Right lobe of liver (tissue), 6 donors: Measurements from ENCODE around the gene PUM2. TPM values are rescaled to one million over a fixed set of nuclear protein-coding genes. Genes with fewer than 3 reads are reported as not detected.

ENCODE experiments used
- ATAC-seq, 4 donors: fragments of 200-7000 bp; cut with Tn5 transposase; one replicate each; pipeline ENCODE4 v1.9.1; 2020; ENCODE audit warnings: mild to moderate bottlenecking in 4 of 4, moderate library complexity in 4 of 4
- DNase-seq, 3 donors: peaks; one replicate each; pipeline ENCODE4 v3.0.0-alpha.2; 2020
- H3K27ac ChIP-seq, 3 donors: fragments of 200-600 bp; one replicate each; pipeline ENCODE4 v1.8.0; 2022
- H3K27me3 ChIP-seq, 2 donors: fragments of 200-600 bp; one replicate each; pipeline ENCODE4 v1.8.0; 2022
- H3K36me3 ChIP-seq, 4 donors: fragments of 200-600 bp; sonication (generic) in 1 of 4; one replicate each; pipeline versions ENCODE4 v1.5.1 to v1.8.0; 2017 to 2022; ENCODE audit warnings: control low read depth in 1 of 4
- H3K4me1 ChIP-seq, 4 donors: fragments of 200-600 bp; sonication (generic) in 1 of 4; one replicate each; pipeline versions ENCODE4 v1.5.1 to v1.8.0; 2017 to 2022; ENCODE audit warnings: control low read depth in 1 of 4
- H3K4me3 ChIP-seq, 3 donors: fragments of 200-600 bp; one replicate each; pipeline ENCODE4 v1.8.0; 2022
- H3K9me3 ChIP-seq, 4 donors: fragments of 200-600 bp; sonication (generic) in 1 of 4; one replicate each; pipeline versions ENCODE4 v1.5.1 to v1.8.0; 2017 to 2022; ENCODE audit warnings: control low read depth in 1 of 4
- CTCF ChIP-seq, 4 donors: fragments of 200-600 bp in 3 of 4; fragments of 450-650 bp in 1 of 4; IDR thresholded peaks; one replicate each; pipeline versions ENCODE4 v1.5.1 to v1.8.0; 2016 to 2022; ENCODE audit warnings: antibody characterized with exemption in 4 of 4, mild to moderate bottlenecking in 2 of 4
- POLR2A ChIP-seq: fragments of 450-650 bp; IDR thresholded peaks from one replicate; pipeline ENCODE4 v1.6.1; 2017; ENCODE audit warnings: antibody characterized with exemption, mild to moderate bottlenecking
- WGBS: methylation state at CpG from one replicate; pipeline ENCODE4 v1.1.6; 2018; ENCODE audit warnings: low coverage, low lambda C conversion rate; ENCODE audit not compliant: insufficient coverage; ENCODE audit errors: missing lambda C conversion rate; 5-methylcytosine and 5-hydroxymethylcytosine counted together
- intact Hi-C, 2 donors: fragments of 100-400 bp; cut with DNase I; formaldehyde crosslinking; loops; one replicate each; pipeline versions ENCODE4 v1.11.2 to v1.14.1; 2022
- total RNA-seq, 6 experiments: library from RNA; depleted of rRNA in 2 of 6; stranded (reverse); fragments of >200 nt in 2 of 6; fragmentation: NEBNext Ultra II Directional in 3 of 6; extraction: Animal tissue kit (Norgen Biotek cat#: 25700) in 3 of 6; gene quantifications; one replicate each; pipeline versions ENCODE4 v1.1.0 to v1.2.4, GENCODE V29; 2016 to 2023
- donor health status: DM: no; HTN: yes; CAD: no.
- donor health status: DM: no; HTN: no; CAD: no.
- donor health status: DM: no; HTN: no; CAD: no.
- donor health status: DM: no; HTN: yes; CAD: no.
- donor health status: DM: no; HTN: yes; CAD: no.

PUM2 gene
- total RNA-seq, 6 experiments from 2014 or later, result 31.3 to 62.2 (median 51.5) TPM

- Histone ChIP-seq H3K9me3 (no peaks in the 10 kb centered on the region), H3K36me3 (peaks cover 0 to 41% (median 15%) of the 10 kb centered on the region in 4 donors), H3K4me3 (no peak overlapping the region), H3K27ac (no peak overlapping the region), H3K27me3 (no peaks in the 10 kb centered on the region), H3K4me1 (peaks cover 0 to under 1% (median 0%) of the 10 kb centered on the region in 4 donors)
- TF ChIP-seq CTCF (IDR thresholded peaks at IDR 0.05) (no peak), POLR2A (no peak)
- 96% methylated on average over 3 of the region's 3 CpGs for WGBS
- DNase-seq (no peak), ATAC-seq (no peak)
- intact Hi-C loops, result loop anchor here in 1 of 2 donors (10.0 kb wide), 1 partner anchor 83 kb away; no protein-coding TSS in a partner anchor
Measured at GRCh38 chr2:20317690-20318089, 33.0 kb downstream of the PUM2 start.

GRCh38 chr2:20317197-20317596 lies 33.4 kb downstream of the PUM2 start:
- intact Hi-C loops, result loop anchor here in 1 of 2 donors (10.0 kb wide), 1 partner anchor 82 kb away; no protein-coding TSS in a partner anchor
- no peak overlapping the region for H3K27ac ChIP-seq
- 64% methylated on average over 1 of the region's 1 CpG for WGBS
- no peak for ATAC-seq
- no peaks in the 10 kb centered on the region for H3K27me3 ChIP-seq
- H3K9me3 ChIP-seq, result no peaks in the 10 kb centered on the region
- peaks cover 0 to 37% (median 13%) of the 10 kb centered on the region in 4 donors for H3K36me3 ChIP-seq
- no peak for DNase-seq
- H3K4me3 ChIP-seq, result no peak overlapping the region
- no peaks in the 10 kb centered on the region for H3K4me1 ChIP-seq
- TF ChIP-seq CTCF (IDR thresholded peaks at IDR 0.05) (no peak), POLR2A (no peak)

GRCh38 chr2:20314562-20315501 lies 35.8 kb downstream of the PUM2 start:
- Histone ChIP-seq H3K27ac (no peak overlapping the region), H3K4me3 (no peak overlapping the region), H3K9me3 (no peaks in the 10 kb centered on the region), H3K36me3 (peaks cover 0 to 45% (median 21%) of the 10 kb centered on the region in 4 donors), H3K4me1 (no peaks in the 10 kb centered on the region), H3K27me3 (no peaks in the 10 kb centered on the region)
- DNase-seq (no peak), ATAC-seq (no peak)
- no peak for TF ChIP-seq CTCF (IDR thresholded peaks at IDR 0.05)
- intact Hi-C loops, result loop anchor here in 1 of 2 donors (10.0 kb wide), 1 partner anchor 80 kb away; no protein-coding TSS in a partner anchor
- 88% methylated on average over 4 of the region's 4 CpGs for WGBS

GRCh38 chr2:20313659-20314058 lies 37.0 kb downstream of the PUM2 start:
- ATAC-seq, result no peak
- intact Hi-C loops, result loop anchor here in 1 of 2 donors (10.0 kb wide), 1 partner anchor 79 kb away; no protein-coding TSS in a partner anchor
- H3K27me3 ChIP-seq, result no peaks in the 10 kb centered on the region

More at GRCh38 chr2:20313659-20314058, 37.0 kb downstream of the PUM2 start:
- H3K9me3 ChIP-seq, result no peaks in the 10 kb centered on the region
- no peak overlapping the region for H3K27ac ChIP-seq
- DNase-seq, result no peak
- no peaks in the 10 kb centered on the region for H3K4me1 ChIP-seq
- no peak for TF ChIP-seq CTCF (IDR thresholded peaks at IDR 0.05)
- TF ChIP-seq POLR2A, result no peak
- H3K4me3 ChIP-seq, result no peak overlapping the region
- WGBS, result 97% methylated on average over 3 of the region's 3 CpGs
- peaks cover 0 to 56% (median 21%) of the 10 kb centered on the region in 4 donors for H3K36me3 ChIP-seq
